ENCODE results near the gene LENG9. TPM values are rescaled to one million over a fixed set of nuclear protein-coding genes. Genes with fewer than 3 reads are reported as not detected.

LENG9 gene
- total RNA-seq, 2 donors from 2014 or later: 18.2 to 24.6 TPM

DNA sequence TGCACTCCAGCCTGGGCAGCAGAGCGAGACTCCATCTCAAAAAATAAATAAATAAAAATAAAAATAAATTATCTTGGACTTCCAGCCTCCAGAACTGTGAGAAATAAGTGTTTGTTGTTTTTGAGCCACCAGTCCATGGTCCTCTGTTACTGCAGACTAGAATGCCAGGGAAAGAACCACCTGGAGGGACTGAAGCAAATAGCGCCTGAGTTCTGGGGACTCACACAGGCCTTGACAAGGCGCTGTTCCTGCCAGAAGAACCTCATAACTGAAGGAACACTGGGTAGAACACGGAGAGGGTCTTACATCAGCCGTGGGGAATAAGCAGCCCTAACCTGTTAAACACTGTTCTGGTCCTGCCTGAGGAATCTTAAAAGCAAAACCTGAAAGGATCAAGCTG lies 22.9 kb downstream of the LENG9 start:
- Histone ChIP-seq H3K4me3 (no peak overlapping the region), H3K27ac (no peak overlapping the region), H3K27me3 (no peaks in the 10 kb centered on the region), H3K9me3 (no peaks in the 10 kb centered on the region), H3K4me1 (no peaks in the 10 kb centered on the region), H3K36me3 (no peaks in the 10 kb centered on the region), H3K9ac (ENCODE audit: low read depth in 2 of 2, low read length in 2 of 2) (no peak overlapping the region)
- intact Hi-C loops (cut with DNase I): no loop called here
- TF ChIP-seq CTCF (IDR thresholded peaks at IDR 0.05): no peak
- no peak for DNase-seq

DNA sequence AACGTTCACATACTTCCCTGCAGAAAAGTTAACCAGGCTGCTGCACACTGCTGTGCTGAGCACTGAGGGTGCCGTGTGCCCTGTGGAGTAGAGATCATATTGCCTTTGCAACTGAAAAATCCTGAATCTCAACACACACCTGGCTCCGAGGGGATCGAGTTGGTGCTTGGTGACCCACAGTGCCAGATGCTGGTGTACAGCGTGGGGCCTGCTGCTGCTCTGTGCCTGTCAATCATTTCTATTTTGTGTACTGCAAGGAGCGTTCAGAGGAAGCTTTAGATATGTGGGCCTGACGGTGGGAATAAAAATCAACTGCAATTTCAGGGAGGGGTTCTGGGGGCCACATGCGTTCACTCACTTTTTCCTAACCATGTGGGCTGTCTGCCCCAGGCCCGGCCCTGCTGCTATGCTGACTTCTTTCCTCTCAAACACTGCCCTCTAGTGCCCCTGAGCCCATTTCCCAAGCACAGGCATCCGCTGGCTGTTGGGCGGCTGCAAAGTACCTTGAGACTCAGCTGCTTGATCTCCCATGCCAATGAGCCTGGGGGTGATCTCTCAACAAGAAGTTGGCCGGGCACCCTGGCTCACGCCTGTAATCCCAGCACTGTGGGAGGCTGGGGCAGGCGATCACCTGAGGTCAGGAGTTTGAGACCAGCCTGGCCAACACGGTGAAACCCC lies 24.3 kb downstream of the LENG9 start:
- H3K27ac ChIP-seq: no peak overlapping the region
- intact Hi-C loops (cut with DNase I): no loop called here
- no peak for DNase-seq

GRCh38 chr19:54436628-54437252 lies 26.8 kb downstream of the LENG9 start:
- H3K9me3 ChIP-seq: no peaks in the 10 kb centered on the region
- no peaks in the 10 kb centered on the region for H3K4me1 ChIP-seq
- H3K27me3 ChIP-seq: no peaks in the 10 kb centered on the region
- intact Hi-C loops (cut with DNase I): no loop called here
- no peaks in the 10 kb centered on the region for H3K36me3 ChIP-seq
- H3K9ac ChIP-seq (ENCODE audit: low read depth in 2 of 2, low read length in 2 of 2): no peak overlapping the region
- no peak overlapping the region for H3K4me3 ChIP-seq
- DNase-seq: no peak
- H3K27ac ChIP-seq: no peak overlapping the region
- TF ChIP-seq CTCF (IDR thresholded peaks at IDR 0.05): no peak

More for the DNA sequence above, 24.3 kb downstream of the LENG9 start:
- Histone ChIP-seq H3K9me3 (no peaks in the 10 kb centered on the region), H3K36me3 (no peaks in the 10 kb centered on the region), H3K4me1 (no peaks in the 10 kb centered on the region), H3K4me3 (no peak overlapping the region), H3K9ac (ENCODE audit: low read depth in 2 of 2, low read length in 2 of 2) (no peak overlapping the region), H3K27me3 (no peaks in the 10 kb centered on the region)
- TF ChIP-seq CTCF (IDR thresholded peaks at IDR 0.05): no peak

DNA sequence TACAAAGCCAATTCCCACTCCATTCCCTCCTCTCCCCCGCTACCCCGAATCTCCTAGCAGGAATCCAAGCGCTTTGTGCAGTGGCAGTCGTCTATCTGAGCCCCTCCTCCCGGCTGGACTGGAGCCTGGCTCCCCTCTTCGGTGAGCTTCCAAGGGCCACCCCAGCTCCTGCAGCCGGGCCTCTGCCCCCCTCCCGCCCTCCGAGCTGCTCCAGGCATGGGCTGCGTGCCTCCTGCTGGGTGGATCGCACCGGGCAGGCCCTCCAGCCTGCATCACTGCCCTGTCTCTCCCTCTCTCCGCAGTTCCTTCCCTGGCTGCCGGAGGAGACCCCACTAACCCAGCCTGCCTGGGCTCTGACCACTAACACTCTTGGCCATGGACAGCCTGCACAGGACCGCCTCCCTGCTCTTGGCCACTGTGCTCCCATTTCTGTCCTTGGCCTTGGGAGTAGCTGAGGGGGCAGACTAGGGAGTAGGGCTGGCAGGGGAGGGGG lies 27.5 kb downstream of the LENG9 start:
- no peaks in the 10 kb centered on the region for H3K9me3 ChIP-seq
- intact Hi-C loops (cut with DNase I): no loop called here
- no peaks in the 10 kb centered on the region for H3K27me3 ChIP-seq
- no peak overlapping the region for H3K27ac ChIP-seq
- no peak overlapping the region for H3K9ac ChIP-seq (ENCODE audit: low read depth in 2 of 2, low read length in 2 of 2)
- no peak for TF ChIP-seq CTCF (IDR thresholded peaks at IDR 0.05)
- no peaks in the 10 kb centered on the region for H3K4me1 ChIP-seq
- DNase-seq: no peak
- no peak overlapping the region for H3K4me3 ChIP-seq
- no peaks in the 10 kb centered on the region for H3K36me3 ChIP-seq

DNA sequence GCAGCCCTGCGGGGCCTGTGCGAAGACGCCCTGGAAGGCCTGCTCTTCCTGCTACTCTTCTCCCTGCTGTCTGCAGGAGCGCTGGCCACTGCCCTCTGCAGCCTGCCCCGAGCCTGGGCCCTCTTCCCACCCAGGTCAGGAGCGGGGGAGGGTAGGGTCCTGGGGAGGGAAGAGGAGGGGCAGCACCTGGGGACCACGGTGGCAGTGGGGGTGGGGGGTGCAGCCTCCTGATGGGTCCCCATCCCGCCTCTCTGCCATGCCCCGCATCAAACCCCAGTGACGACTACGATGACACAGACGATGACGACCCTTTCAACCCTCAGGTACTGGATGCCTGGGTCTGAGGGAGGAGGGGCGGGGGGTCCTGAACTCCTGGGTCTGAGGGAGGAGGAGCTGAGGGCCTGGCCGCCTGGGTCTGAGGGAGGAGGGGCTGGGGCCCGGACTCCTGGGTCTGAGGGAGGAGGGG lies 28.0 kb downstream of the LENG9 start:
- Histone ChIP-seq H3K27me3 (peaks cover under 1% of the 10 kb centered on the region), H3K4me3 (no peak overlapping the region), H3K4me1 (no peaks in the 10 kb centered on the region), H3K9ac (ENCODE audit: low read depth in 2 of 2, low read length in 2 of 2) (no peak overlapping the region), H3K9me3 (no peaks in the 10 kb centered on the region), H3K27ac (no peak overlapping the region), H3K36me3 (no peaks in the 10 kb centered on the region)
- TF ChIP-seq CTCF (IDR thresholded peaks at IDR 0.05): no peak
- DNase-seq: no peak
- intact Hi-C loops (cut with DNase I): no loop called here
